ENCODE measurements around the gene VSTM2B.
"Not testable (repeated sequence)": the region's sequence is repeated elsewhere in the genome, so short reads cannot be mapped to it uniquely, and the experiment has no call there.

Gene VSTM2B

DNA sequence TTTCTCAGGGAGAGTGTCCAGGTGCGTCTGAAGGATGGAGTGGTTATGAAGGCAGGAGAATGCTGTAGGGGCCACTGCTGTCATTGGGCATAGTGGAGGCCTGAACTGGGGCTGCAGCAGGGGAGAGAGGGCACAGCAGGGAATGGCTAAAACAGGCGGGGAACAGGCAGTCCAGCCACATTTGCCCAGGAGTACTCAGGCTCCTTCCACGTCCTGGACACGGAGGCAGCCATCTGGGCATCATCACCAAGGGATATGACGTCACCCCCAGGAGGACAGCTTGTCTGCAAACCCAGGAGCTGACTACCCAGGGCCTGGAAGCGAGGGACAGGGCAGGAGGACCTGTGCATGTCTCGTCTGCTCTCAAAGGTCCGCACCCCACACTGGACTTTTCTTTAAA is 22.2 kb downstream of the VSTM2B start:
- no peak for DNase-seq

GRCh38 chr19:29548483-29549085 is 22.8 kb downstream of the VSTM2B start:
- no peak for DNase-seq

GRCh38 chr19:29549105-29550070 is 23.6 kb downstream of the VSTM2B start:
- DNase-seq, result no peak

GRCh38 chr19:29550896-29551295 is 25.1 kb downstream of the VSTM2B start:
- no peak for DNase-seq

GRCh38 chr19:29551774-29552173 is 26.0 kb downstream of the VSTM2B start:
- no peak for DNase-seq

GRCh38 chr19:29552454-29553280 is 26.9 kb downstream of the VSTM2B start:
- no peak for DNase-seq

- DNase-seq, result no peak
Observed at GRCh38 chr19:29554149-29554548, 28.4 kb downstream of the VSTM2B start.

DNA sequence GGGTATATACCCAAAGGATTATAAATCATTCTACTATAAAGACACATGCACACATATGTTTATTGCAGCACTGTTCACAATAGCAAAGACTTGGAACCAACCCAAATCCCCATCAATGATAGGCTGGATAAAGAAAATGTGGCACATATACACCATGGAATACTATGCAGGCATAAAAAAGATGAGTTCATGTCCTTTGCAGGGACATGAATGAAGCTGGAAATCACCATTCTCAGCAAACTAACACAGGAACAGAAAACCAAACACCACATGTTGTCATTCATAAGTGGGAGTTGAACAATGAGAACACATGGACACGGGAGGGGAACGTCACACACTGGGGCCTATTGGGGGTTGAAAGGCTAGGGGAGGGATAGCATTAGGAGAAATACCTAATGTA is 33.3 kb downstream of the VSTM2B start:
- not testable (repeated sequence) for DNase-seq

- DNase-seq, result no peak
Observed at GRCh38 chr19:29559743-29560142, 33.9 kb downstream of the VSTM2B start.

GRCh38 chr19:29560313-29561075 is 34.7 kb downstream of the VSTM2B start:
- no peak for DNase-seq

- no peak for DNase-seq
Observed at GRCh38 chr19:29561601-29562000, 35.8 kb downstream of the VSTM2B start.

DNA sequence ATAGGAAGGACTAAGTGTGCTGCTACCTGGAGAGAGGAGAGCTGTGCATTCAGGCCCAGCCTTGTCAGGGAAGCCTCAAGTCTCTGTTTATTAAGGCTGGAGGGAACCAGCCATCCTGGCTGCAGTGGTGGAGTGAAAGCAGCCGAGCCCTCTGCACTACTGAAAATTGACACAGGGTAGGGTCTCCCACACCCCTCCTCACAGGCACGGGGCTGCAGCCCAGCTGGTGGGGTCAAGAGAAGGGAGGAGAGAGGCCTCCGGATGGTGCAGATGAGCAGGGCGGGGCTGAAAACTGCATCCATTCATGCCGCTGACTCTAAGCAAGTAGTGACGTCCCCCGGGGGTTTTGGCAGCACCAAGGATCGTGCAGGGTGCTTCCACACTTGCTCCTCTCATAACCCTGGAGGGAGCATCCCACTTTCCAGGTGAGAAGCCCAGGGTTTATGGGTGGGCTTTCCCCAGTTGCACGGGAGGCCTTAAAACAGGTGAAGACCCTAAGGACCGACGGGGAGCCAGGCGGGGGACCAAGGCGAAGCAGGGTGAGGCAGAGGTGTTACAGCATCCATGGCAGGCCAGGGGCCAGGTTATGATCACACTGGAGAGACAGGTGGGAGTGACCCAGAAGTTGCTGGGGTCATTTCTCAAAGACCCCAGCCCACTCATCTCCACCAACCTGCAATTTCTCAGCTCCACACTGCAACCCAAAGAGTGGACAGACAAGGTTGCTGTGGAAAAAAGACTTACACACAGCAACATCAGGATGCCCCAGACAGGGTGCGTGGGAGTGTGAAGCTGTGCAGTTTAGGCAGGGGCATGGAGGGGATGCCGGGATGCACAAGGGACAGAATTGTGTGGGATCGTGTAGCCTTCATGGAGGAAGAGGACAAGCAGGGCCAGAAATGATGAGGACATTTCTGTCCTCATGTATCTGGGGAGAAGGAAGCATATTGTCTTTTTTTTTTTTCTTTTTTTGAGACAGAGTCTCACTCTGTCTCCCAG is 36.8 kb downstream of the VSTM2B start:
- DNase-seq, result no peak

DNA sequence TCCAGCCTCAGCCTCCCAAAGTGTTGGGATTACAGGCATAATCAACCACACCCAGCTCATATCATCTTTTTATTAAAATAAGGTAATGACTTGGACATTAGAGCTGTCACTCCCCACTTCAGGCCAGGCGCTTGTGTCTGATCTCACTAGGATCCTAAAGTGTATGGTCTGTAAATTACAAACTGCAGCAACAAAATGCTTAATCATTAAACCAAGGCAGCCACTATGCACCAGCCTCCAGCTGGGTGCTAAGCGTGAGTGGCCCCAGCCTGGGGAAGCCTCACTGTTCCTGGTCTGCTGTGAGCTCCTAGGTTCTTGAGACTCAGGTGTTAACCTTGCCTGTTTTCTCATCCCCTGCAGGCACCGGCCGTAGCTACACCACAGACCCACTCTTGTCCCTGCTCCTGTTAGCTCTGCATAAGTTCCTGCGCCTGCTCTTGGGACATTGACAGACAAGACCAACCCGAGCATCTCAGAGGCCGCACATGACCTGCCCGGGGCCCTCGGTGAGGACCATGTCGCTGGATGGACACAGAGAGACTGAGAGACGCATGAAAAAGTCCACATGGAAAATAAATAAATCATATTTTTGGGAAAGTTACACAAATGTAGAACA is 37.8 kb downstream of the VSTM2B start:
- no peak for DNase-seq

DNA sequence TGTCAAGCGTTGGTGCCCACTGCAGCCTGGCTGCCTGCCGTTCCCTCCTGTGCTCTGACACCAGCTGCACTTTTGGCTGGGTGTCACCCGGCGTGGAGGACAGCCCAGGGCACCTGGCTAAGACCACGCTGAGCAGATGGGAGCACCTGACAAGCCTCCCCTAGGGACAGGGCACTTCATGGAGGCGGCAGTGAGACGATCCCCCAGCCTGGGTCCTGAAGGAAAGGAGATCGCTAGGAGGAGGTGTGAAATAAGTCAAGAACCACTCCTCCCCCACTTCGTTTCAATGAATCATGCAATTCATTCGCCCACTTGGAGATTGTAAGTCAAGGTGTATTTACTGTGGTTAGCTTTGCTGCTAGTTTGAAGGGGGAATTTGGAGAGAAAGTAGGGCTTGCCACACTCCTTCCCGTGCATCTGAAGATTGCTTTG is 38.8 kb downstream of the VSTM2B start:
- DNase-seq, result no peak

DNA sequence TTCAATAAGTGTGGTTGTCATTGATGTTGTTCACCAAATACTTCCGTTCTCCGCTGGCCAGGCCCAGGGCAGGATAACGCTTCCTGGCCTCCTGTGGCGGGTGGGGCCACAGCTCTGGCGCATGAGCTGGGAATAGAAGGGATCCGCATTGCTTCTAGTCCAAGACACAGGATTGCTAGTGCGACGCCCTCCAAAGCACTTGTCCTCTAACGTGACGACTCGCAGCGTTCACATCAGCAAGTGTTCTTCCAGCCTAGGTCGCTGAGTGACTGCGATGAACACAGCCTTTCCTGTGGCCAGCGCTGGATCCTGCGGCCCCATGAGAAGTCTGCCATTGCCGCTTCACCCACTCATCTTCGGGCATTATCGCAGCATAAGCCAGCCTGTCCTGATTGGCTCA is 39.4 kb downstream of the VSTM2B start:
- no peak for DNase-seq

DNA sequence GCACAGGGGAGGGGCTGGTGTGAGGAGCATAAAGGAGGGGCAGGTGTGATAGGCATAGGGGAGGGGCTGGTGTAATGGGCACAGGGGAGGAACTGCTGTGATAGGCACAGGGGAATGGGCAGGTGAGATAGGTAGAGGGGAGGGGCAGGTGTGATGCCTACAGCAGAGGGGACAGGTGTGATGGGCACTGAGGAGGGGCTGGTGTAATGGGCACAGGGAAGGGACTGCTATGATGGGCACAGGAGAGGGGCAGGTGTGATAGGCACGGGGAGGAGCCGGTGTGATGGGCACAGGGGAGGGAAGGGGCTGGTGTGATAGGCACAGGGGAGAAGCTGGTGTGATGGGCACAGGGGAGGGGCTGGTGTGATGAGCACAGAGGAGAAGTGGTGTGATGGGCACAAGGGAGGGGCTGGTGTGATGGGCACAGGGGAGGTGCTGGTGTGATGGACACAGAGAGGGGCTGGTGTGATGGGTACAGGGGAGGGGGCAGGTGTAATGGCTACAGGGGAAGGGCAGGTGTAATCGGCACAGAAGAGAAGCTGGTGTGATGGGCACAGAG is 40.8 kb downstream of the VSTM2B start:
- no peak for DNase-seq

GRCh38 chr19:29567366-29567915 is 41.6 kb downstream of the VSTM2B start:
- DNase-seq, result no peak

DNA sequence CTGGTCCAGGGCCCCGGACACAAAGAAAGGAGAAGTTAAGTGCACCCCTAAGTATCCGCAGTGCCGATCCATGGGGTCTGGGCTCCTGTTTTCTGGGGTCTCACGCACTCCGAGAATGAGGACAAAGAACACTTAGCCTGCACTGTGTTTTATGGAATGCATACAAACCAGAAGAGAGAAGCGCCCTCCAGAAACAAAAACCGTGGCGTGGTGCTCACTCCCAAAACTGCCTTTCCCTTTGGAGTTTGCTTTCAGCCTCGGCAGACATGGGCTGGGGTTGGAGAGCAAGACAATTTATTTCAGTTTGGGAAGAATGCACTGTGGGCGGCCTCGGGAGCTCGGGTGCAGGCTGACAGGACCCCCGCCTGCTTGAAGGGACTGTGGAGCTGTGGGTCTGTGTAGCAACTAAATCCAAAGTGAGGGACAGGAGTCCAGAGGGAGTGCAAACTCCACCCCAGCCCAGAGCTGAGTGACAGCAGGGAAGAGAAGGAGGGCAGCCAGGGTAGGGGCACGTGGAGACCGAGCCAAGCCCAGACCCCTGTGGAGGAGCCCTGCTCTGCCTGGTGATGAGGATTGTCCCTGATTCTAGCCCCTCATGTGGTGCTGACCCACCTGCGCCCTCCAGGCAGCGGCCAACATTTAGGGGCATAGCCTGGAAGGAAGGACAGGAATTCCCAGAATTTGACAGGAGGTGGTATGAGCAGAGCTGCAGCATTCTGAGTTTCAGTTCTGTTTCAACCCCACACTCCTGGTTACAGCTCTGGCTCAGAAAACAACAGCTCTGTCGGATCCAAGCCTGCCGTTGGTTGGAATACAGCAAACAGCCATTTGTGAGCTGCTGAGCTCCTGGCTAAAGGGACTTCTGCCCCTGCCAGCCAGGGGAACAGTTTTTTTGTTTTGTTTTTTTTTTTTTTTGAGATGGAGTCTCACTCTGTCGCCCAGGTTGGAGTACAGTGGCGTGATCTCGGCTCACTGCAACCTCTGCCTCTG is 42.5 kb downstream of the VSTM2B start:
- DNase-seq, result no peak
